Neuronal stem cell (in vitro differentiated cells): ENCODE data around the gene ARMC2.

Source experiments
- DNase-seq: peaks from one replicate; pipeline ENCODE4 v3.0.0-alpha.2; 2013; ENCODE audit warnings: low spot score
- H2AFZ ChIP-seq: one replicate; pipeline ENCODE4 v1.6.1; 2013; ENCODE audit warnings: mild to moderate bottlenecking, low read length, inconsistent platforms
- H2AK5ac ChIP-seq: 2 replicates; pipeline ENCODE4 v1.6.1; 2013; ENCODE audit warnings: low read depth, mild to moderate bottlenecking, inconsistent platforms, low read length, moderate library complexity, mixed read lengths
- H2BK120ac ChIP-seq: 2 replicates; pipeline ENCODE4 v1.6.1; 2013; ENCODE audit warnings: low read depth, mild to moderate bottlenecking, inconsistent platforms, low read length, moderate library complexity, mixed read lengths
- H2BK12ac ChIP-seq: one replicate; pipeline ENCODE4 v1.6.1; 2013; ENCODE audit warnings: low read length, inconsistent platforms
- H2BK15ac ChIP-seq: 2 replicates; pipeline ENCODE4 v1.6.1; 2013; ENCODE audit warnings: mild to moderate bottlenecking, low read length, inconsistent platforms, mixed read lengths
- H2BK5ac ChIP-seq: one replicate; pipeline ENCODE4 v1.6.1; 2013; ENCODE audit warnings: inconsistent platforms, mild to moderate bottlenecking, low read length, moderate library complexity
- H3K14ac ChIP-seq: one replicate; pipeline ENCODE4 v1.6.1; 2013; ENCODE audit warnings: low read length, inconsistent platforms
- H3K18ac ChIP-seq: 2 replicates; pipeline ENCODE4 v1.6.1; 2013; ENCODE audit warnings: low read length, inconsistent platforms
- H3K23ac ChIP-seq: 2 replicates; pipeline ENCODE4 v1.6.1; 2013; ENCODE audit warnings: low read depth, mild to moderate bottlenecking, mixed read lengths, low read length, inconsistent platforms; ENCODE audit not compliant: poor library complexity
- H3K27ac ChIP-seq: replicated peaks from 3 replicates; pipeline ENCODE4 v1.5.1; 2013; ENCODE audit warnings: low read length, inconsistent platforms
- H3K27me3 ChIP-seq, 3 experiments: 2 replicates each; pipeline ENCODE4 v1.6.1; 2013; ENCODE audit warnings: low read length in 3 of 3, mild to moderate bottlenecking in 2 of 3, inconsistent platforms in 1 of 3, low read depth in 1 of 3, mixed read lengths in 1 of 3, moderate library complexity in 1 of 3; ENCODE audit not compliant: control insufficient read depth in 3 of 3, insufficient read depth in 3 of 3
- H3K36me3 ChIP-seq, 2 donors: replicated peaks in 1 of 2; 2 replicates each; pipeline ENCODE4 v1.6.1; 2013; ENCODE audit warnings: low read length in 2 of 2; ENCODE audit not compliant: control insufficient read depth in 2 of 2, insufficient read depth in 2 of 2
- H3K4ac ChIP-seq: 2 replicates; pipeline ENCODE4 v1.6.1; 2013; ENCODE audit warnings: inconsistent platforms, mild to moderate bottlenecking, low read length, moderate library complexity
- H3K4me1 ChIP-seq, 2 donors: 1 replicate in 1 of 2; 2 replicates in 1 of 2; pipeline ENCODE4 v1.6.1; 2013; ENCODE audit warnings: low read length in 2 of 2, low read depth in 1 of 2; ENCODE audit not compliant: control insufficient read depth in 2 of 2, insufficient read depth in 1 of 2
- H3K4me2 ChIP-seq: one replicate; pipeline ENCODE4 v1.6.1; 2013; ENCODE audit warnings: mild to moderate bottlenecking, low read length, inconsistent platforms; ENCODE audit not compliant: insufficient read depth, poor library complexity, severe bottlenecking
- H3K4me3 ChIP-seq, 2 donors: 2 replicates each; pipeline ENCODE4 v1.5.1; 2013; ENCODE audit warnings: low read length in 2 of 2, mild to moderate bottlenecking in 2 of 2, inconsistent platforms in 1 of 2, moderate library complexity in 1 of 2
- H3K79me1 ChIP-seq: one replicate; pipeline ENCODE4 v1.6.1; 2013; ENCODE audit warnings: low read depth, mild to moderate bottlenecking, inconsistent platforms, low read length, moderate library complexity
- H3K9ac ChIP-seq: one replicate; pipeline ENCODE4 v1.6.1; 2013; ENCODE audit warnings: mild to moderate bottlenecking, low read depth, low read length, inconsistent platforms; ENCODE audit not compliant: poor library complexity
- H3K9me3 ChIP-seq, 2 donors: replicated peaks in 1 of 2; 2 replicates each; pipeline versions ENCODE3 to v1.6.1; 2013; ENCODE audit warnings: low read length in 2 of 2, mild to moderate bottlenecking in 2 of 2, inconsistent platforms in 1 of 2, low read depth in 1 of 2, mixed read lengths in 1 of 2, moderate library complexity in 1 of 2; ENCODE audit not compliant: control insufficient read depth in 2 of 2, insufficient read depth in 1 of 2
- H4K8ac ChIP-seq: one replicate; pipeline ENCODE4 v1.6.1; 2013; ENCODE audit warnings: low read depth, mild to moderate bottlenecking, inconsistent platforms, low read length, moderate library complexity
- H4K91ac ChIP-seq: one replicate; pipeline ENCODE4 v1.6.1; 2013; ENCODE audit warnings: low read length, low read depth, mild to moderate bottlenecking, inconsistent platforms; ENCODE audit not compliant: poor library complexity
- WGBS, 2 donors: extraction: QIAGEN DNeasy Blood & Tissue Kit; methylation state at CpG; one replicate each; pipeline ENCODE4 v1.1.7; 2013; ENCODE audit warnings: missing lambda C conversion rate in 2 of 2, mixed read lengths in 1 of 2; ENCODE audit not compliant: insufficient read length in 2 of 2, insufficient replicate concordance in 1 of 2; ENCODE audit errors: extremely low coverage in 2 of 2; 5-methylcytosine and 5-hydroxymethylcytosine counted together

The ARMC2 gene

GRCh38 chr6:109015176-109015575 is 167.0 kb downstream of the ARMC2 start:
- peaks cover 0 to 16% of the 10 kb centered on the region in 2 donors for H3K4me1 ChIP-seq
- H4K8ac ChIP-seq, result no peak overlapping the region
- DNase-seq, result no peak
- no peak overlapping the region for H3K18ac ChIP-seq
- no peak overlapping the region for H2BK12ac ChIP-seq
- H3K9me3 ChIP-seq, result no peaks in the 10 kb centered on the region
- no peak overlapping the region for H2BK5ac ChIP-seq
- H3K27ac ChIP-seq, result no peak overlapping the region
- no peak overlapping the region for H3K4ac ChIP-seq
- H4K91ac ChIP-seq, result no peak overlapping the region
- H3K23ac ChIP-seq, result no peak overlapping the region
- H2AK5ac ChIP-seq, result no peak overlapping the region
- no peak overlapping the region for H2BK15ac ChIP-seq
- H2AFZ ChIP-seq, result peak overlapping the region; percentile 30
- H2BK120ac ChIP-seq, result no peak overlapping the region
- H3K4me2 ChIP-seq, result no peak overlapping the region
- no peak overlapping the region for H3K14ac ChIP-seq
- H3K4me3 ChIP-seq, result no peak overlapping the region
- H3K36me3 ChIP-seq, result no peaks in the 10 kb centered on the region
- no peak overlapping the region for H3K9ac ChIP-seq
- no peaks in the 10 kb centered on the region for H3K27me3 ChIP-seq
- H3K79me1 ChIP-seq, result no peaks in the 10 kb centered on the region

- Histone ChIP-seq H2BK12ac (no peak overlapping the region), H3K23ac (no peak overlapping the region), H3K4me2 (no peak overlapping the region), H4K91ac (no peak overlapping the region), H3K27ac (no peak overlapping the region), H2BK5ac (no peak overlapping the region), H3K27me3 (no peaks in the 10 kb centered on the region), H2AK5ac (no peak overlapping the region), H3K4ac (no peak overlapping the region), H2BK120ac (no peak overlapping the region), H3K36me3 (no peaks in the 10 kb centered on the region), H3K9me3 (no peaks in the 10 kb centered on the region), H3K4me3 (no peak overlapping the region), H2AFZ (no peak overlapping the region), H3K79me1 (no peaks in the 10 kb centered on the region), H3K14ac (no peak overlapping the region), H3K4me1 (peaks cover 0 to 11% of the 10 kb centered on the region in 2 donors), H3K9ac (no peak overlapping the region), H4K8ac (no peak overlapping the region), H2BK15ac (no peak overlapping the region), H3K18ac (no peak overlapping the region)
- DNase-seq, result no peak
- no CpG with 5 or more reads among the region's 1 CpG for whole genome bisulfite sequencing, 2 donors
These were observed 171.7 kb downstream of the ARMC2 start for GRCh38 chr6:109019911-109020310.

DNA sequence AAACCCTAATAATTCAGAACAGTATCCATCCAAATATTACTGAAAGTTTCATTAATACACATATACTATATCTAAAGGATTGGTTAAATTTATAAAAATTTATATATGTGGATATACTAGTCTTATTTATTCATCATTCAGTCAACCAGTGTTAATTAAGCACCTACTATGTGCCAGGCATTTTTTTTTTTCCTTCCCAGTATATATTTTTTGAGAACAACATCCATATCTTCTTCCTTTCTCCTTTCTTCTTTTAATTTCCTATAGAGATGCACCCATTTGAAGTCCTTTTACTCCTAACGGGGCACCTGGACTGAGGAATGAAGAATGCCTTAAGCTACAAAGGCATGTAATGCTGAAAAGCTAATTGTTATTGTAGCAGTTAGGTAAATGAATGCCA is 173.6 kb downstream of the ARMC2 start:
- Histone ChIP-seq H3K4me2 (no peak overlapping the region), H2BK15ac (no peak overlapping the region), H2BK120ac (no peak overlapping the region), H3K4me1 (peaks cover 0 to 2% of the 10 kb centered on the region in 2 donors), H2AFZ (no peak overlapping the region), H4K8ac (no peak overlapping the region), H2AK5ac (no peak overlapping the region), H3K79me1 (no peaks in the 10 kb centered on the region), H3K27ac (no peak overlapping the region), H2BK12ac (no peak overlapping the region), H3K27me3 (no peaks in the 10 kb centered on the region), H3K9me3 (no peaks in the 10 kb centered on the region), H2BK5ac (no peak overlapping the region), H3K9ac (no peak overlapping the region), H3K4me3 (no peak overlapping the region), H4K91ac (no peak overlapping the region), H3K23ac (no peak overlapping the region), H3K4ac (no peak overlapping the region), H3K14ac (no peak overlapping the region), H3K18ac (no peak overlapping the region), H3K36me3 (no peaks in the 10 kb centered on the region)
- DNase-seq, result no peak
- no CpG with 5 or more reads among the region's 1 CpG for WGBS, 2 donors

DNA sequence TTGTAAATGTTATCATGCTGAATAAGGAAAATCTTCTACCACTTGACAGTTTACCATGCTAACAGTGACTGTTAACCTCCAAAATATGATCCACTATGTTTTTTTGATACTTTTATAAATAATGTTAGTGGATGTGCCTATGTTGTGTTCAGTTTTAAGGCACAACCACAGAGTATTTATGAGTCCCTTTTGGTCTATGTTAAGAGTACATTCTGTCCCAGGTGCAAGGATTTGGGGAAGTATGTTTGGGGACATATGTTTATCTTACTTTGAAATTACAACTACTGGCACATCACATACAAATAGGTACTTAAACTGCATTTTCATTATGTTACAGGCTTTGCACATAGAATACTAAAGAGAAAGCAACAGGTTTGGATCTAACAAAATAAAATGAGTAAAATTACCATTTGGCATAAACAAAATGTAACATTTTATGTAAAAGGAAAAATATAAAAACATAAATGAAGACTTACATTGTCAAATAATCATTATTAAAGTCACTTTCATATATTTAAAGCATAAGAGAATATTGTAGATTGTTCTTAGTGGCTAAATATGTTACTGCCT is 175.2 kb downstream of the ARMC2 start:
- Histone ChIP-seq H2AK5ac (no peak overlapping the region), H2BK5ac (no peak overlapping the region), H2BK120ac (no peak overlapping the region), H2BK15ac (no peak overlapping the region), H3K4me1 (peaks cover 0 to 2% of the 10 kb centered on the region in 2 donors), H3K4ac (no peak overlapping the region), H3K9me3 (no peaks in the 10 kb centered on the region), H2AFZ (no peak overlapping the region), H3K18ac (no peak overlapping the region), H3K27ac (no peak overlapping the region), H3K4me3 (no peak overlapping the region), H3K14ac (no peak overlapping the region), H4K8ac (no peak overlapping the region), H3K79me1 (no peaks in the 10 kb centered on the region), H3K4me2 (no peak overlapping the region), H3K36me3 (no peaks in the 10 kb centered on the region), H3K27me3 (no peaks in the 10 kb centered on the region), H3K9ac (no peak overlapping the region), H4K91ac (no peak overlapping the region), H2BK12ac (no peak overlapping the region), H3K23ac (no peak overlapping the region)
- DNase-seq, result no peak
